Skeletal muscle tissue (tissue), 4 donors: ENCODE data around the gene SPATA13. TPM values are rescaled to one million over a fixed set of nuclear protein-coding genes. Genes with fewer than 3 reads are reported as not detected.

Experiments used
- H3K27ac ChIP-seq: one replicate; pipeline ENCODE4 v1.7.0; 2013; ENCODE audit warnings: mild to moderate bottlenecking, low read depth, low read length, inconsistent platforms
- H3K27me3 ChIP-seq, 3 donors: one replicate each; pipeline ENCODE4 v1.7.0; 2013; ENCODE audit warnings: low read length in 3 of 3; ENCODE audit not compliant: control insufficient read depth in 3 of 3, insufficient read depth in 3 of 3
- H3K36me3 ChIP-seq, 3 donors: one replicate each; pipeline ENCODE4 v1.7.0; 2013; ENCODE audit warnings: low read length in 3 of 3; ENCODE audit not compliant: control insufficient read depth in 3 of 3, insufficient read depth in 3 of 3
- H3K4me1 ChIP-seq, 3 donors: one replicate each; pipeline ENCODE4 v1.7.0; 2013; ENCODE audit warnings: low read length in 3 of 3, mild to moderate bottlenecking in 3 of 3; ENCODE audit not compliant: control insufficient read depth in 3 of 3, insufficient read depth in 3 of 3
- H3K4me3 ChIP-seq, 3 donors: one replicate each; pipeline ENCODE4 v1.7.0; 2013; ENCODE audit warnings: low read length in 3 of 3
- H3K9ac ChIP-seq, 3 donors: one replicate each; pipeline ENCODE4 v1.7.0; 2013; ENCODE audit warnings: low read length in 3 of 3, mild to moderate bottlenecking in 3 of 3, moderate library complexity in 2 of 3, low read depth in 1 of 3
- H3K9me3 ChIP-seq, 3 donors: one replicate each; pipeline ENCODE4 v1.7.0; 2013; ENCODE audit warnings: low read length in 3 of 3; ENCODE audit not compliant: control insufficient read depth in 3 of 3
- total RNA-seq: library from RNA; depleted of rRNA; stranded (reverse); fragments of >200 nt; gene quantifications from one replicate; pipeline ENCODE4 v1.2.3, GENCODE V29; 2014
- donor health status: Osteomylitis.

The SPATA13 gene
- total RNA-seq, 1 donor from 2014 or later, result 3.7 TPM

GRCh38 chr13:24138911-24139310 lies 21.6 kb upstream of the SPATA13 start:
- Histone ChIP-seq H3K9me3 (no peaks in the 10 kb centered on the region), H3K4me3 (no peak overlapping the region), H3K4me1 (no peaks in the 10 kb centered on the region), H3K36me3 (no peaks in the 10 kb centered on the region), H3K27ac (no peak overlapping the region), H3K9ac (no peak overlapping the region), H3K27me3 (no peaks in the 10 kb centered on the region)

GRCh38 chr13:24141333-24141910 lies 19.1 kb upstream of the SPATA13 start:
- H3K9ac ChIP-seq, result no peak overlapping the region
- H3K27me3 ChIP-seq, result no peaks in the 10 kb centered on the region

GRCh38 chr13:24142453-24142852 lies 18.1 kb upstream of the SPATA13 start:
- Histone ChIP-seq H3K27me3 (no peaks in the 10 kb centered on the region), H3K4me3 (no peak overlapping the region), H3K4me1 (no peaks in the 10 kb centered on the region), H3K36me3 (no peaks in the 10 kb centered on the region), H3K9me3 (no peaks in the 10 kb centered on the region), H3K27ac (no peak overlapping the region), H3K9ac (no peak overlapping the region)

More at GRCh38 chr13:24141333-24141910, 19.1 kb upstream of the SPATA13 start:
- H3K4me3 ChIP-seq, result no peak overlapping the region
- no peak overlapping the region for H3K27ac ChIP-seq
- no peaks in the 10 kb centered on the region for H3K4me1 ChIP-seq
- no peaks in the 10 kb centered on the region for H3K9me3 ChIP-seq
- no peaks in the 10 kb centered on the region for H3K36me3 ChIP-seq

GRCh38 chr13:24142886-24143285 lies 17.6 kb upstream of the SPATA13 start:
- no peaks in the 10 kb centered on the region for H3K9me3 ChIP-seq
- no peak overlapping the region for H3K9ac ChIP-seq
- no peak overlapping the region for H3K27ac ChIP-seq
- no peaks in the 10 kb centered on the region for H3K36me3 ChIP-seq
- H3K4me3 ChIP-seq, result no peak overlapping the region
- no peaks in the 10 kb centered on the region for H3K4me1 ChIP-seq
- H3K27me3 ChIP-seq, result no peaks in the 10 kb centered on the region

- H3K4me3 ChIP-seq, result no peak overlapping the region
- H3K9ac ChIP-seq, result no peak overlapping the region
Measured at GRCh38 chr13:24145240-24145639, 15.3 kb upstream of the SPATA13 start.

GRCh38 chr13:24145674-24146073 lies 14.8 kb upstream of the SPATA13 start:
- peaks cover 0 to 3% (median 0%) of the 10 kb centered on the region in 3 donors for H3K4me1 ChIP-seq
- no peak overlapping the region for H3K9ac ChIP-seq
- H3K27ac ChIP-seq, result no peak overlapping the region
- H3K9me3 ChIP-seq, result no peaks in the 10 kb centered on the region
- H3K27me3 ChIP-seq, result no peaks in the 10 kb centered on the region
- H3K4me3 ChIP-seq, result no peak overlapping the region
- H3K36me3 ChIP-seq, result no peaks in the 10 kb centered on the region

More at GRCh38 chr13:24145240-24145639, 15.3 kb upstream of the SPATA13 start:
- Histone ChIP-seq H3K4me1 (peaks cover 0 to 3% (median 0%) of the 10 kb centered on the region in 3 donors), H3K27me3 (no peaks in the 10 kb centered on the region), H3K9me3 (no peaks in the 10 kb centered on the region), H3K36me3 (no peaks in the 10 kb centered on the region), H3K27ac (no peak overlapping the region)

- H3K36me3 ChIP-seq, result no peaks in the 10 kb centered on the region
- H3K27me3 ChIP-seq, result no peaks in the 10 kb centered on the region
- peaks cover 0 to 3% (median 0%) of the 10 kb centered on the region in 3 donors for H3K4me1 ChIP-seq
- no peak overlapping the region for H3K4me3 ChIP-seq
- H3K27ac ChIP-seq, result no peak overlapping the region
- no peaks in the 10 kb centered on the region for H3K9me3 ChIP-seq
- H3K9ac ChIP-seq, result no peak overlapping the region
Measured at GRCh38 chr13:24146961-24147569, 13.5 kb upstream of the SPATA13 start.

- no peak overlapping the region for H3K4me3 ChIP-seq
- H3K36me3 ChIP-seq, result no peaks in the 10 kb centered on the region
- H3K9me3 ChIP-seq, result no peaks in the 10 kb centered on the region
- H3K4me1 ChIP-seq, result peaks cover 0 to 3% (median 0%) of the 10 kb centered on the region in 3 donors
- H3K27me3 ChIP-seq, result no peaks in the 10 kb centered on the region
- H3K9ac ChIP-seq, result no peak overlapping the region
- no peak overlapping the region for H3K27ac ChIP-seq
Measured at GRCh38 chr13:24147570-24147963, 13.0 kb upstream of the SPATA13 start.

- no peak overlapping the region for H3K27ac ChIP-seq
- H3K9me3 ChIP-seq, result no peaks in the 10 kb centered on the region
- H3K27me3 ChIP-seq, result no peaks in the 10 kb centered on the region
- H3K9ac ChIP-seq, result no peak overlapping the region
- H3K4me1 ChIP-seq, result peaks cover 0 to 3% (median 0%) of the 10 kb centered on the region in 3 donors
- H3K36me3 ChIP-seq, result no peaks in the 10 kb centered on the region
- H3K4me3 ChIP-seq, result no peak overlapping the region
Measured at GRCh38 chr13:24148414-24149235, 11.9 kb upstream of the SPATA13 start.
